GM21529 (cell line): ENCODE measurements around the gene ZNF480.
A peak's percentile ranks its signal among the peaks of the same experiment; 100 is the strongest.
"Not testable (repeated sequence)": the region's sequence is repeated elsewhere in the genome, so short reads cannot be mapped to it uniquely, and the experiment has no call there.

Experiments
- ATAC-seq: cut with Tn5 transposase; IDR thresholded peaks from one replicate; pipeline ENCODE4 v1.9.1; 2021; ENCODE audit not compliant: unreplicated experiment

Gene ZNF480

DNA sequence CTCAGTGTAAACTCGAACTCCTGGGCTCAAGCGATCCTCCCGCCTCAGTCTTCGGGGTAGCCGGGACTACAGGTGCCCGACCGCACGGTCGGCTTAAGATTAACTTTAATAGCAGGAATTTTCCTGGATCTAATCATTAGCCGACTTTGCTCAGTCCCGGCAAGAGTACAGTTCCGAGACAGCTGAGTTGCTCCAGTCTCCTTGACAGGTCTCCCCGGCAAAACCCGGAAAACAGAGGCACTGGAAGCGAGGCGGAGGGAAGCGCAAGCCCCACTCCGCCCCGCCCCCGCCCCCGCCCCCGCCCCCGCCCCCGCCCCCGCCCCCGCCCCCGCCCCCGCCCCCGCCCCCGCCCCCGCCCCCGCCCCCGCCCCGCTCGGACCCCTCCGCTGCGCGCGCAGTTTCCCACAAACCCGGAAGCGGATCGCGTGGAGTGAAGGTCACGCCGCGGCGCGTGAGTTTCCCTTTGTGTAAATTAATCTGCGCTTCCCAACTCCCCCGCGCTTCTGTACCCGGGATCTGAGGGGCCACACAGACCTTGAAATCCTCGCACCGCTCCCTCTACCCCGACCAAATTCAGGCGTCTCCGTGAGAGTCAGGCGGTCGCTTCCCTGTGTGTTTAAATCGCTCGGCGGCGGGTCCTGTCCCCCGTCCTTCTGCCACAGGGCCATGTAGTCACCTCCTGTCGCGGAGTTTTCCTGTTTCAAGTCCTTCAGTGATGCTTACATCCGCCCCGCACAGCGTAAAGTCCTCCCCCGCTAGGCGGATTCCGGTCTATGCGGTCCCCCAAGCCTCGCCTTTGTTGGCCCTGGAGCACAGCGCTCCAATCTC lies at the start of gene ZNF480:
Gene ZNF480 (plus strand): TSS at position 397 of the 828 bp plus-strand sequence. CDS start 3,244 bp downstream, outside the sequence.
- ATAC-seq: peak; percentile 64

DNA sequence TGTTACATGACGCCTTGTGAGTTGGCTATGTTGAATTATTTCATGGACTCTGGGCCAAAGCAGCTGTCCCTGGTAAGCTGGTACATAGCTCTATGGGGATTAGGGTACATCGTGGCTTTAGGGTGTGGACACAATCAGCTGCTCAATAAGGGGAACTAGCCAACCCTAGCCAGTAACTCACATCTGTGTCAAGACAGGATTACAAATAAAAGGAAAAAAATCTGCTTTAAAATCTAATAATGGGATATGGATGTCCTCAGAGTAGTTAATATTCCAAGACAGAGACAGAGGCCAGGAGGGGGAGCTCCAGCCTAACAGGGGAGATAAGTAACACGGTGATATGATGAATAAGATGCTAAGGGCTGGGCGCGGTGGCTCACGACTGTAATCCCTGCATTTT lies 48.7 kb upstream of the ZNF480 start:
- no peak for ATAC-seq

DNA sequence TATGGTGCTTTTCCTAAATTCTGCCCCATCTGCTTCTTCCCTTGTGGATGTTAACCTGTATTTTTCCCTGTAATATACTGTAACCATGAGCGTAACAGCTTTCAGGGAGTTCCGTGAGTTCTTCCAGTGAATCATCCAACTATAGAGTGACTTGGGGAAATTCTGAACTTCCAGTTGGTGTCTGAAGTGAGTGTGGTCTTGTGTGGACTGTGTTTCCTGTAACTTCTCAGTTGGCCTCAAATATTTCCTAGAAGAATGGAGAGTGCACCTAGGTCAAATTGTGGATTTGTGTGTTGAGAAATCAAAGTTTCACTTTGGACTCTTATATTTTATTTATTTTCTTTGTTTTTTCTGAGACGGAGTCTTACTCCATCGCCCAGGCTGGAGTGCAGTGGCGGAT lies 38.5 kb upstream of the ZNF480 start:
- no peak for ATAC-seq

DNA sequence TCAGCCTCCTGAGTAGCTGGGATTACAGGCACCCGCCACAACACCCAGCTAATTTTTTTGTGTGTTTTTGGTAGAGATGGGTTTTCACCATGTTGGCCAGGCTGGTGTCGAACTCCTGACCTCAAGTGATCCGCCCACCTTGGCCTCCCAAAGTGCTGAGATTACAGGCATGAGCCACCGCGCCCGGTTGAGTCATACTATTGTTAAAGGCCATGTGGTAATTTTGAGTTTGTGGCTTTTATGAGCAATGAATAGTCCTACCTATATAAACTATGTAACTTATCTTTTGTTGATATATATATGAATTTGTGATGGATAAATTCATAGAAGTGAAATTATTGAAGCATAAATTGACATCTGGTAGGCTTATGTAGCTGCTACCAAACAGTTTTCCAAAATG lies 31.4 kb upstream of the ZNF480 start:
- not testable (repeated sequence) for ATAC-seq

DNA sequence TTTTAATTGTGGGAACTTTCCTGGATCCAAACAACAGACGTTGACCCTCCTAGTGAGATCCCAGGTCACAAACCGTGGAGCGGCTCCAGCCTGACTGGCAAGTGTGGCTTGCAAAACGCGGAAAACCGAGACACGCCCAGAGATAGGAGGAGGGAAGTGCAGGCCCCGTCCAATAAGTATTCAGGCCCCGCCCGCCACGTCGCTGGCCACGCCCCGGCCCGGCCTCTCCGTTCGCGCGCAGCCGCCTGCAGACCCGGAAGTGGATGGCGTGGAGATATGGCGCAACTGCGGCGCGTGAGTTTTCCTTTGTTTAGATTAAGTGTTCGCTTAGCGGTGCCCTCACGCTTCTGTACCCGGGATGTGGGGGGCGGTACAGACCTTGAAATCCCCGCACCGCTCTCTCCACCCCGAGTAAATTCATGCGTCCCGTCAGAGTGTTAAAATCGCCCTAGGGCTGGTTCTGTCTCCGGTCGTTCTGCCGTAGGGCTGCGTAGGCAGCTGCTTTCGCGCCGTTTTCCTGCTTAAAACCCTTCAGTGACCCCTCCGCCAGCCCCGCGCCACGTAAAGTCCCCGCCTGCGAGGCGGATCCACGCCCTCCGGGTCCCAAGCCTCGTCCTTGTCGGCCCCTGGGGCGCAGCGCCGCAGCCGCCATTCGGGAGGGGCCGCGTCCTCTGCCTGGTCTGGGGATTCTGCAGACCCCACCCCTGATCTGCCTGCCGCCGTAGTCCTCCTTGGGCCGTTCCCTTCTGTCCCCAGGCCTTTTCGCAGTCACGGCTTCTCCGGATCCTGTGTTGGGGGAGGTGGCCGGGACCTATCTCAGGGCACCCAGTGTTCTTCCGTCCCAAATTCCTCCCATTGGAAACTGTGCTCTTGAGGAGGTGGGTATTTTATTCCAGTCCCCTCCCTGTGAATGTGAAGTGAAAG lies 27.4 kb upstream of the ZNF480 start, which contains the start of gene ZNF766:
Gene ZNF766 (plus strand): TSS at position 250 of the 924 bp plus-strand sequence. CDS start 27 bp downstream, at position 277.
- peak; percentile 97 for ATAC-seq

DNA sequence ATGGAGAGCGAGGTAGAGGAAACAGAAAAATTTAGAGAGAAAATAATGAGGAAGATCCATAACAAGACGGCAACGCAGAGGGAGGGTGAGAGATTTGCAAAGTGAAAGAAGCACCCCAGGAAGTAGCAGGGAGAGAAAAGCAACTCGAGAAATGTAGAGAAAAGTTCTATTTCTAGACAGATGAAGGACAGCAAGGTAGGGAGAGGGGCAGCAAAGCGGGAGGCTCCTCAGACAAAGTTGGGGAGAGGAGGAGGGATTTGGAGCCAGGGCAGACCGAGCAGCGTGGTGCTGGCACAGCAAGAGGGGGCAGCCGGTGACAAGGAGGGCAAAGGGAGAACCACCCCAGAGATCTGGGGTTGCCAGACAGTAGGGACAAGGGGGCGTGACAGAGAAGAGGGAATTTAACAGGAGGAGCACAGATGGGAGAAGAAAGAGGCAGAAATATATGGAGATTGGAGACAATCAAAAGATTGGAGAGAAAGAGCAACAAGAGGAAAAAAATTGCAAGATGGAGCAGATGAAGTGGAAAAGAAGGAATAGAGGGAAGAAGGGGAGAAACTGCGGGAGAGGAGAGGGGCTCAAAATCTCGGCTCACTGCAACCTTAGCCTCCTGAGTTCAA lies 26.6 kb upstream of the ZNF480 start:
- no peak for ATAC-seq

DNA sequence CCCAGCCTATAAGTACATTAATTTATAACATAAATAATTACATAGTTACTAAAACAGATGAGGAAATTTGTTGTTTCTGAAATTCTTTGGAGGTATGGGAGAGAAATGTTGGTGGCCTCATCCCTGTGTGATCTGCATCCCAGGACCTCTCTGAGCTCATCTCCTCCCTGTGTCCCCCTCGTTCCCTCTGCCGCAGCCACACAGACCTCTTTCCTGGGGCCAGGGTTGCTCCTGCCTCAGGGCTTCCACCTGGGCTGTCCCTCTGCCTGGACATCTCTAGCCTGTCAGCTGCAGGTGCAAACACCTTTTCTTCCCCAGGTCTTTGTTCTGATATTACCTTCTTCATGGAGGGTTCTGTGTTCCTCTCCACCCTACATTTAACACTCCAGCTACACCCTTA lies 23.7 kb upstream of the ZNF480 start:
- no peak for ATAC-seq

DNA sequence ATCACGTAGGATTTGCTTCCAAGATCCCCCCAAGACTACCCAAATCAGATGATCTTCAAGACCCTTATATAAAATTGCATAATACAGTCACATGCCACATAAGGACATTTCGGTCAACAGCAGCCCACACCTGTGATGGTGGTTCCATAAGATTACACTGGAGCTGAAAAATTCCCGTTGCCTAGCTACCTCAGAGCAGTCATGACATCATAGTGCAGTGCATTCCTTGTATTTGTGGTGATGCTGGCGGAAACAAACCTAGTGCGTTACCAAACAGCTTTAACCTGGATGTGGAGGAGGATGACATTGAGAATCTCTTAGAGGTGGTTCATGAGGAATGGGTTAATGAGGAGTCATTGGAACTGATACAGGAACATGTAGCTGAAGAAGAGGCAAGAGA lies 22.8 kb upstream of the ZNF480 start:
- ATAC-seq: no peak

DNA sequence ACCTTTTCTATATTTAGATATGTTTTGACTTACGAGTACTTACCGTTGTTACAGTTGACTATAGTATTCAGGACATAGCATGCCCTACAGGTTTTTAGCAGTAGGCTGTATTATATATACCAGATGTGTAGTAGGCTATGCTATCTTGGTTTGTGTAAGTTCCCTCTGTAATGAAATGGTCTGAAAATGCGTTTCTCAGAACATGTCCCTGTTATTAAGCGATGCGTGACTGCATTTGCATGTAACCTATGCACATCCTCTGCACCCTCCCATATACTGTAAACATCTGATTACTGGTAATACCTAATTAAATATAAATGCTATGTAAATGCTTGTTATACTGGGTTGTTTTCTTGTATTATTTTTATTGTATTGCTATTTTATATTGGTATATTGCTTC lies 21.0 kb upstream of the ZNF480 start:
- no peak for ATAC-seq

DNA sequence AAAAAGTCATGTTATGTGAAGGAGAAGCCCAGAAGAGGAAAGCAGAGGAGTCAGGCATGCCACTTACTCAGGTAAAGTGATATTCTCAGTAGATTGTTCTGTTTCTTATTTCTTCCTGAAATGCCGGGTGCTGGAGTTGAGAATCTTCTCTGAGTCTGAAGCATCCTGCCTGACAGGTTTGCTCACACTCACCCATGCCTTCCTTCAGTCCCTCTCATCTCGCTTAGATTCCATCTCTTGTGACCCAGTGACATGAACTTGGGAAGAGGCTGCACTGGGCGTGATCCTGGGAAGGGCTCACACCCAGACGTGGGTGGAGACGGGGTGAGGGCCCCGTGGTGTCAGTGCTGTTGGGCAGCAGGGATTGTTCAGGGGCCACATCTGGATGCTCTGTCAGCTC lies 19.5 kb upstream of the ZNF480 start:
- ATAC-seq: no peak

DNA sequence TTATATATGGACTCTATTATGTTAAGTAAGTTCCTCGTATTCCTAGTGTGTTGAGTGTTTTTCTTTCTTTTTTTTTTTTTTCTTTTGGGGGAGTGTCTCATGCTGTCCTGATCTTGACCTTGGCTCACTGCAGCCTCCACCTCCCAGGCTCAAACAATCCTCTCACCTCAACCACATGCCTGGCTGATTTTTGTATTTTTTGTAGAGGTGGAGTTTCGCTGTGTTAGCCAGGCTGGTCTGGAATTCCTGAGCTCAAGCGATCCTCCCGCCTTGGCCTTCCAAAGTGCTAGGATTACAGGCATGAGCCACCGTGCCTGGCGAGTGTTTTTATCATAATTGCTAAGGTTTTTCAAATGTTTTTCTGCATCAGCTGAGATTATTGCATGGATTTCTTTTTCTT lies 10.7 kb upstream of the ZNF480 start:
- ATAC-seq: no peak

DNA sequence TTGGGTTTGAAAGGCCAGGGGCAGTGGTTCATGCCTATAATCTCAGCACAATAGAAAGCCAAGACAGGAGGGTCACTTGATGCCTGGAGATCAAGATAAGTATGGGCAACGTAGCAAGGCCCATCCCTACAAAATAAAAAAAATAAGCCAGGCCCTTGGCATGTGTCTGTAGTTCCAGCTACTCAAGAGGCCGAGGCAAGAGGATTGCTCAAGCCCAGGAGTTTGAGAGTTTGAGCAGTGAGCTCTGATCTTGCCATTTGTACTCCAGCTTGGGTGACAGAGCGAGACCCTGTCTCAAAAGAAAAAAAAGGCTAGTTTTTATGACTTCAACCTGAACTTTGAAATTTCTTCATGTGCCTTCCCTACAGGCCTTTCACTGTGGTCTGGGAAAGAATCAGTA lies 5.2 kb upstream of the ZNF480 start:
- ATAC-seq: no peak

DNA sequence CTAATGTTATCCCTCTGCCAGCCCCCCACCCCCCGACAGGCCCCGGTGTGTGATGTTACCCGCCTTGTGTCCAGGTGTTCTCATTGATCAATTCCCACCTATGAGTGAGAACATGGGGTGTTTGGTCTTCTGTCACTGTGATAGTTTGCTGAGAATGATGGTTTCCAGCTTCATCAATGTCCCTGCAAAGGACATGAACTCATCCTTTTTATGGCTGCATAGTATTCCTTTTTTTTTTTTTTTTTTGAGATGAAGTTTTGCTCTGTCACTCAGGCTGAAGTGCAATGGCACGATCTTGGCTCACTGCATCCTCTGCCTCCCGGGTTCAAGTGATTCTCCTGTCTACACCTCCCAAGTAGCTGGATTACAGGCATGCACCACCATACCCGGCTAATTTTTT lies 4.0 kb upstream of the ZNF480 start:
- not testable (repeated sequence) for ATAC-seq

DNA sequence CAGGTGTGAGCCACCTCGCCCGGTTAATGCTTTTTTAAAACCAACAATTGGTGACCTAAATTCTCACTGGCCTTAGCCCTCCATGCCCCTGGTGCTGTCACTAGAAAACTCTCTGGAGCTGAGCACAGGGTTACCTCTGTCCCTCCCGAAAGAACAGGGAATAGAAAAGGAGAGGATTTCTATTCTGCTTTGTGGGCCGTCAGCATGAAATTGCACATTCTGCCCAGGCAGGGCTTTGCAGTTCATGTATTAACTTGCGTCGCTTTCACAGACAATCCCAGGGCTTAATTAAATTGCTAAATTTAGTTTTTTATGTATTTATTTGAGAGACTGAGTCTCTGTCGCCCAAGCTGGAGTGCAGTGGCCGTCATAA lies 583 bp upstream of the ZNF480 start:
- ATAC-seq: no peak

DNA sequence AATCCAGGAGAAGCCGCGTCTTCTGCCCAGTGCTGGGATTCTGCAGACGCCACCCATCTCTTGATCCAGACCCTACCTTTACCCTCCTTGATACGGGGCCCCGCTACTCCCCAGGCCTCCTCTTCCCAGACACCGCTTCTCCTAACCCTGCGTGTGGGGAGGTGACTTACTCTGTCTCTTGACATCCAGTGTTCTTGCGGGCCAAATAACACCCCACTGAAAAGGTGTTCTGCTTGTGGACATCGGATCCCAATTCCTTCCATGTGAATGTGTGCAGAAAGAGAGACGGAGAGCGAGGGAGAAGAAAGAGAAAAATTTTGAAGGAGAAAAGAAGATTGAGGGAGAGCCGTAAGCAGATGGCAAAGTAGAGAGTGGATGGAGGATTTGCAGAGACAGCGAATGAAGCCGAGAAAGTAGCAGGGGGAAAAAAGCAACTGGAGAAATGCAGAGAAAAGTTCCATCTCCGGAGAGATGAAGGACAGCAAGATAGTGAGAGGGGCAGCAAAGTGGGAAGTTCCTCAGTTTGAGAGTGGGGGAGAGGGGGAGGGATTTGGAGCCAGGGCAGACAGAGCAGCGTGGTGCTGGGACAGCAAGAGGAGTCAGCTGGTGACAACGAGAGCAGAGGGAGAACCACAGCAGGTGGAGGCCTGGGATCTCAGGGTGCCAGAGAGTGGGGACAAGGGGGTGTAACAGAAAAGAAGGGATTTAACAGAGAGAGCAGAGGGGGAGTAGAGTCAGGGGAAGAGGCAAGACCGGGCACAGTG lies 814 bp downstream of the ZNF480 start:
- no peak for ATAC-seq

DNA sequence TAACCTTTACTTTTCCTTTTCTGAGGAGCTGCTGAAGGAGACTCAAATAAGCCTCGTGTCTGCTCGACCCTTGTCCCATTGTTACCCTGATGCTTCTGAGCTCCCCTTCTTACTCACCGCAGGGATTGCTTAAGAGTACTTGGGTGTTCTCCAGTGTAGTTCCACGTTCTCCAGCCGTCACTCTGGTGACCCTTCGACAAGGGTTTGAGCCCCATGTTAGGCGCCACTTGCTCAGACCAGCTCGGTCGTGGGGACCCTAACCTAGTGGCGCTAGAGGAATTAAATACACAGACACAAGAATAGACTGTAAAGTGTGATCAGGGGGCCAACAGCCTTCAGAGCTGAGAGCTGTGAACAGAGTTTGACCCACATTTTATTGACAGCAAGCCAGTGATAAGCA lies 10.3 kb downstream of the ZNF480 start:
- ATAC-seq: no peak

DNA sequence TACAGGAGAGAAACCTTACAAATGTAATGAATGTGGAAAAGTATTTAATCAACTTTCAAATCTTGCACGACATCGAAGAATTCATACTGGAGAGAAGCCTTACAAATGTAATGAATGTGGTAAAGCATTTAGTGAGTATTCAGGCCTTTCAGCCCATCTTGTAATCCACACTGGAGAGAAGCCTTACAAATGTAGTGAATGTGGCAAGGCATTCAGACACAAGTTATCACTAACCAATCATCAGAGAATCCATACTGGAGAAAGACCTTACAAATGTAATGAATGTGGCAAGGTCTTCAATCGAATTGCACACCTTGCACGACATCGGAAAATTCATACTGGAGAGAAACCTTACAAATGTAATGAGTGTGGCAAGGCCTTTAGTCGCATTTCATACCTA lies 25.5 kb downstream of the ZNF480 start:
- ATAC-seq: no peak

DNA sequence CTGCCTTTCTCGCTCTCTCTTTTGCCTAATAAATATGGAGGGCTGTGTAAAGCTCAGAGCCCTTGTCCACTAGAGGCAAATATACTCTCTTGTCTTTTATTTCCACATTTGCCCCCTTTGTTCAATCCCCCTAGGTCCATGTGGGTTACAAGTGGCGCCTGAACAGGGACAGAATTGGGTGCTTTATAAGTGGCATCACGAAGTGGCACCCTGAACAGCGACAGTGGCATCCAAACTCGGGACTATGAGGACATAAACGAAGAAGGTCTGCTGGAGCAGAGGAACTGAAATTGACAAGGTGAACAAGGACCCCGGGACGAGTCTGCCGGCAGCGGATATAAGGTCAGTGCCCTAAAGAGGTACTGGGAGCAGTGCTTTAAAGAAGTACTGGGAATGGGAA lies 34.8 kb downstream of the ZNF480 start:
- ATAC-seq: no peak

DNA sequence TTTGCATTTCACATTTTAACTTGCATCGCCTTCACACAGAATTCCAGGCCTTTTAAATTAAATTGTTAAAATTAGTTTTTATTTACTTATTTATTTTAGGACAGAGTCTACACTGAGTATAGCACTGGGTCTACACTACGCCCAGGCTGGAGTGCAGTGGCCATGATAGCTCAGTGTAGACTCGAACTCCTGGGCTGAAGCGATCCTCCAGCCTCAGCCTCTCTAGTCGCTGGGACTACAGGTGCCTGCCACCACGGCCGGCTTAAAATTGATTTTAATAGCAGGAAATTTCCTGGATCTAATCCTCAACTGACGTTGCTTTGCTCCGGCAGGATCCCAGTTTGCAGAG lies 38.8 kb downstream of the ZNF480 start:
- no peak for ATAC-seq

DNA sequence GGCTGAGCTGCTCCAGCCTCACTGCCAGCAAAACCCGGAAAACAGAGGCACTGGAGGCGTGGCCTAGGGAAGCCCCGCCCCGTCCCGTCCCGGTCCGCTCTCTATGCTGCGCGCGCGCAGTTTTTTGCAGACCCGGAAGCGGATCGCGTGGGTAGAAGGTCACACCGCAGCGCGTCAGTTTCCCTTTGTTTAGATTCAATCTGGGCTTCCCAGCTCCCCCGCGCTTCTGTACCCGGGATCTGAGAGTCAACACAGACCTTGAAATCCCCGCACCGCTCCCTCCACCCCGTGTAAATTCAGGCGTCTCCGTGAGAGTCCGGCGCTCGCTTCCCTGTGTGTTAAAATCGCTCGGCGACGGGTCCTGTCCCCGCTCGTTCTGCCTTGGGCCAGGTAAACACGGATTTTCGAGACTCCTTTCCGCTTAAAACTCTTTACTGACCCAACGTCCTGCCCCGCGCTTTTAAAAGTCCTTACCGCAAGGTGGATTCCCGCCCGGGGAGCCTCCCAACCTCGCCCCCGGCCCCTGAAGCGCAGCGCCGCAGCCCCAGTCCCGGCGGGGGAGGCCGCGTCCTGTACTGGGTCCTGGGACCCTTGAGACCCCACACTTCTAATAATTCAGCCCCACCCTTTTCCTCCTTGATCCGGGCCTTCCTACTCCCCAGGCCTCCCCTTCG lies 39.3 kb downstream of the ZNF480 start, which contains the start of gene ZNF610:
Gene ZNF610 (plus strand): TSS at position 127 of the 674 bp plus-strand sequence. CDS start 12,930 bp downstream, outside the sequence.
- peak; percentile 45 for ATAC-seq
